Lower leg skin (tissue), 3 donors: ENCODE data around the gene DCAF15.

Source experiments
- POLR2A ChIP-seq, 2 donors: fragments of 450-650 bp; IDR thresholded peaks; one replicate each; pipeline ENCODE4 v1.6.1; 2016 to 2017; ENCODE audit warnings: antibody characterized with exemption in 2 of 2, mild to moderate bottlenecking in 1 of 2, moderate library complexity in 1 of 2
- TF ChIP-seq, protein P1 (sequence below), 3 donors: fragments of 450-650 bp; IDR thresholded peaks; one replicate each; pipeline ENCODE4 v1.5.1; 2016; ENCODE audit warnings: antibody characterized with exemption in 3 of 3, mild to moderate bottlenecking in 3 of 3, moderate library complexity in 2 of 3

- TF ChIP-seq, protein P1, sequence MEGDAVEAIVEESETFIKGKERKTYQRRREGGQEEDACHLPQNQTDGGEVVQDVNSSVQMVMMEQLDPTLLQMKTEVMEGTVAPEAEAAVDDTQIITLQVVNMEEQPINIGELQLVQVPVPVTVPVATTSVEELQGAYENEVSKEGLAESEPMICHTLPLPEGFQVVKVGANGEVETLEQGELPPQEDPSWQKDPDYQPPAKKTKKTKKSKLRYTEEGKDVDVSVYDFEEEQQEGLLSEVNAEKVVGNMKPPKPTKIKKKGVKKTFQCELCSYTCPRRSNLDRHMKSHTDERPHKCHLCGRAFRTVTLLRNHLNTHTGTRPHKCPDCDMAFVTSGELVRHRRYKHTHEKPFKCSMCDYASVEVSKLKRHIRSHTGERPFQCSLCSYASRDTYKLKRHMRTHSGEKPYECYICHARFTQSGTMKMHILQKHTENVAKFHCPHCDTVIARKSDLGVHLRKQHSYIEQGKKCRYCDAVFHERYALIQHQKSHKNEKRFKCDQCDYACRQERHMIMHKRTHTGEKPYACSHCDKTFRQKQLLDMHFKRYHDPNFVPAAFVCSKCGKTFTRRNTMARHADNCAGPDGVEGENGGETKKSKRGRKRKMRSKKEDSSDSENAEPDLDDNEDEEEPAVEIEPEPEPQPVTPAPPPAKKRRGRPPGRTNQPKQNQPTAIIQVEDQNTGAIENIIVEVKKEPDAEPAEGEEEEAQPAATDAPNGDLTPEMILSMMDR (IDR thresholded peaks at IDR 0.05): no peak
- no peak for TF ChIP-seq POLR2A (IDR thresholded peaks at IDR 0.05)
Observed at GRCh38 chr19:14000691-14001375, 48.5 kb downstream of the DCAF15 start.
